ENCODE data around the gene CHST5. TPM values are rescaled to one million over a fixed set of nuclear protein-coding genes. Genes with fewer than 3 reads are reported as not detected.
A peak's percentile ranks its signal among the peaks of the same experiment; 100 is the strongest.
"Not testable (repeated sequence)": the region's sequence is repeated elsewhere in the genome, so short reads cannot be mapped to it uniquely, and the experiment has no call there.

Gene CHST5
- total RNA-seq, 4 donors from 2014 or later = 0.19 TPM; not detected in 3

GRCh38 chr16:75503801-75504200, 32.1 kb downstream of the CHST5 start:
- 91 to 93% methylated on average over 1 of the region's 1 CpG for WGBS, 2 donors
- DNase-seq = no peak
- Histone ChIP-seq H3K27ac (no peak overlapping the region), H3K4me3 (no peak overlapping the region), H3K4me1 (peaks cover 0 to 14% (median 0%) of the 10 kb centered on the region in 3 donors), H3K27me3 (no peaks in the 10 kb centered on the region), H3K9me3 (no peaks in the 10 kb centered on the region), H3K36me3 (no peaks in the 10 kb centered on the region)
- intact Hi-C loops (cut with DNase I) = no loop called here
- no peak for TF ChIP-seq CTCF (IDR thresholded peaks at IDR 0.05)
- no peak for TF ChIP-seq POLR2A (IDR thresholded peaks at IDR 0.05)

- no peaks in the 10 kb centered on the region for H3K9me3 ChIP-seq
- WGBS, 2 donors = 81 to 82% methylated on average over 4 of the region's 4 CpGs
- H3K27me3 ChIP-seq = no peaks in the 10 kb centered on the region
- peaks cover 0 to 14% (median 0%) of the 10 kb centered on the region in 3 donors for H3K4me1 ChIP-seq
- H3K36me3 ChIP-seq = no peaks in the 10 kb centered on the region
- no peak for DNase-seq
- intact Hi-C loops (cut with DNase I) = no loop called here
- H3K4me3 ChIP-seq = no peak overlapping the region
- TF ChIP-seq CTCF (IDR thresholded peaks at IDR 0.05) (no peak), POLR2A (IDR thresholded peaks at IDR 0.05) (no peak)
- no peak overlapping the region for H3K27ac ChIP-seq
Observed at GRCh38 chr16:75502916-75503605, 32.8 kb downstream of the CHST5 start.

- WGBS, 2 donors = 28 to 34% methylated on average over 5 to 6 of the region's 6 CpGs
- intact Hi-C loops (cut with DNase I); H3K4me3 ChIP-seq; H3K27me3 ChIP-seq; H3K4me1 ChIP-seq; H3K36me3 ChIP-seq; DNase-seq; H3K9me3 ChIP-seq: not testable (repeated sequence)
- H3K27ac ChIP-seq = peak overlapping the region in 1 of 4 donors; percentile 19
Observed at GRCh38 chr16:75501820-75502219, 34.1 kb downstream of the CHST5 start.

- Histone ChIP-seq H3K9me3 (no peaks in the 10 kb centered on the region), H3K27ac (peak overlapping the region in 1 of 4 donors; percentile 19), H3K4me1 (peaks cover 0 to 5% (median 0%) of the 10 kb centered on the region in 3 donors), H3K4me3 (no peak overlapping the region), H3K36me3 (no peaks in the 10 kb centered on the region), H3K27me3 (no peaks in the 10 kb centered on the region)
- TF ChIP-seq POLR2A (IDR thresholded peaks at IDR 0.05) (no peak), CTCF (IDR thresholded peaks at IDR 0.05) (no peak)
- 78 to 83% methylated on average over 5 of the region's 5 CpGs for WGBS, 2 donors
- intact Hi-C loops (cut with DNase I) = no loop called here
- DNase-seq = no peak
Observed at GRCh38 chr16:75501359-75501758, 34.5 kb downstream of the CHST5 start.

GRCh38 chr16:75498605-75499322, 37.1 kb downstream of the CHST5 start:
- Histone ChIP-seq H3K27ac (peak overlapping the region in 1 of 4 donors; percentile 21), H3K4me1 (peaks cover 9 to 17% (median 13%) of the 10 kb centered on the region in 3 donors), H3K27me3 (peaks cover 0 to 18% (median 0%) of the 10 kb centered on the region in 4 donors)
- H3K9me3 ChIP-seq; H3K4me3 ChIP-seq; intact Hi-C loops (cut with DNase I); DNase-seq; H3K36me3 ChIP-seq: not testable (repeated sequence)
- 7 to 10% methylated on average over 3 to 4 of the region's 13 CpGs for WGBS, 2 donors

GRCh38 chr16:75497558-75497957, 38.4 kb downstream of the CHST5 start:
- no peaks in the 10 kb centered on the region for H3K9me3 ChIP-seq
- peaks cover 9 to 17% (median 13%) of the 10 kb centered on the region in 3 donors for H3K4me1 ChIP-seq
- H3K4me3 ChIP-seq = no peak overlapping the region
- H3K27ac ChIP-seq = no peak overlapping the region
- TF ChIP-seq POLR2A (IDR thresholded peaks at IDR 0.05) (no peak), CTCF (IDR thresholded peaks at IDR 0.05) (no peak)
- intact Hi-C loops (cut with DNase I) = no loop called here
- 53 to 68% methylated on average over 4 of the region's 4 CpGs for WGBS, 2 donors
- H3K36me3 ChIP-seq = no peaks in the 10 kb centered on the region
- no peak for DNase-seq
- H3K27me3 ChIP-seq = peaks cover 0 to 22% (median 0%) of the 10 kb centered on the region in 4 donors

Measured in esophagus squamous epithelium (tissue), 5 donors.